Esophagus muscularis mucosa (tissue), 4 donors: Measurements from ENCODE around the gene C19orf18.
"Not testable (repeated sequence)": the region's sequence is repeated elsewhere in the genome, so short reads cannot be mapped to it uniquely, and the experiment has no call there.

Experiments used
- EP300 ChIP-seq: sonication (generic); formaldehyde crosslinking; IDR thresholded peaks from one replicate; pipeline ENCODE4 v1.6.1; 2017; ENCODE audit warnings: antibody characterized with exemption
- POLR2A ChIP-seq: fragments of 450-650 bp; IDR thresholded peaks from one replicate; pipeline ENCODE4 v1.6.1; 2017; ENCODE audit warnings: antibody characterized with exemption, moderate library complexity, mild to moderate bottlenecking, low read depth
- POLR2AphosphoS5 ChIP-seq, 2 donors: sonication (generic); formaldehyde crosslinking; IDR thresholded peaks; one replicate each; pipeline ENCODE4 v1.6.1; 2017; ENCODE audit warnings: antibody characterized with exemption in 2 of 2
- TF ChIP-seq, protein P1 (sequence below), 3 experiments: fragments of 200-600 bp in 2 of 3; fragments of 450-650 bp in 1 of 3; sonication (generic) in 2 of 3; IDR thresholded peaks; one replicate each; pipeline ENCODE4 v1.5.1; 2017 to 2019; ENCODE audit warnings: antibody characterized with exemption in 3 of 3, mild to moderate bottlenecking in 2 of 3, moderate library complexity in 1 of 3

DNA sequence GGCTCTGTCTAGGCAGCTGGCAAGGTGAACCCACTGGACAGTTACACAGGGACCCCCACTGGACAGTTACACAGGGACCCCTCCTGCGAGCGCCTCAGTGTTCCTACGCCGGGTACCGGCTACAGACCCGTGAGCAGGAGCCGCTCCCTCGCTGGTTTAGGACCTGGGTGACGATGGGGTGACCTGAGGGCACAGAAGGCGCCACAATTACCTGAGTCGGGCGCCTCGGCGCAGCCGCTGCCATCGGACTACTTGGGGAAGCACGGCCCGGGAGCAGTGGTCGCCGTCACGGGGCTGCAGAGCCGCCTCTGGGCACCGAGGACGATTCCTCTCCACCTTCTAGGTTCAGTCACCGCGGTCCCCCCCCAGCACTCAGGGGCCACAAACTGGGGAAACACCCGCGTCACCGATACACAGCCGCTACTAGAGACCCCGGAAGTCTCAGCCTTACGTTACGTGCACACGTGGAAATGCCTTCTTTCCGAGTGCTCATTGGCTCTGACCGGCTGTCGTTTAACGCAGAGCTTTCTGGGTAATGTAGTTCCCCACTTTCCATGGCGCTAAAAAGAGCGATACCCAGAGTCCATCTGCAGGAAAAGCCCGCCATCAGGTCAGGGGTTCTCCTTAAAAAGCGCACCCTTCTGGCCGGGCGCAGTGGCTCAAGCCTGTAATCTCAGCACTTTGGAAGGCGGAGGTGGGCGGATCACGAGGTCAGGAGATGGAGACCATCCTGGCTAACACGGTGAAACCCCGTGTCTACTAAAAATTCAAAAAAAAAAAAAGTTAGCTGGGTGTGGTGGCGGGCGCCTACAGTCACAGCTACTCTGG, 58.0 kb downstream of the C19orf18 start, which contains the start of gene ZNF417:
- TF ChIP-seq, protein P1, sequence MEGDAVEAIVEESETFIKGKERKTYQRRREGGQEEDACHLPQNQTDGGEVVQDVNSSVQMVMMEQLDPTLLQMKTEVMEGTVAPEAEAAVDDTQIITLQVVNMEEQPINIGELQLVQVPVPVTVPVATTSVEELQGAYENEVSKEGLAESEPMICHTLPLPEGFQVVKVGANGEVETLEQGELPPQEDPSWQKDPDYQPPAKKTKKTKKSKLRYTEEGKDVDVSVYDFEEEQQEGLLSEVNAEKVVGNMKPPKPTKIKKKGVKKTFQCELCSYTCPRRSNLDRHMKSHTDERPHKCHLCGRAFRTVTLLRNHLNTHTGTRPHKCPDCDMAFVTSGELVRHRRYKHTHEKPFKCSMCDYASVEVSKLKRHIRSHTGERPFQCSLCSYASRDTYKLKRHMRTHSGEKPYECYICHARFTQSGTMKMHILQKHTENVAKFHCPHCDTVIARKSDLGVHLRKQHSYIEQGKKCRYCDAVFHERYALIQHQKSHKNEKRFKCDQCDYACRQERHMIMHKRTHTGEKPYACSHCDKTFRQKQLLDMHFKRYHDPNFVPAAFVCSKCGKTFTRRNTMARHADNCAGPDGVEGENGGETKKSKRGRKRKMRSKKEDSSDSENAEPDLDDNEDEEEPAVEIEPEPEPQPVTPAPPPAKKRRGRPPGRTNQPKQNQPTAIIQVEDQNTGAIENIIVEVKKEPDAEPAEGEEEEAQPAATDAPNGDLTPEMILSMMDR (IDR thresholded peaks at IDR 0.05) = peak; percentile 26 to 44 (median 37)
- TF ChIP-seq POLR2A, EP300: not testable (repeated sequence)
- TF ChIP-seq POLR2AphosphoS5 (IDR thresholded peaks at IDR 0.05) = peak; percentile 82 to 85
